AG09319 (cell line): Measurements from ENCODE around the gene SNF8.

Experiments
- DNase-seq: peaks from one replicate; pipeline ENCODE4 v3.0.0-alpha.2; 2010; ENCODE audit warnings: low read depth; ENCODE audit errors: extremely low read depth
- TF ChIP-seq, protein P1 (sequence below): IDR thresholded peaks from 2 replicates; pipeline ENCODE4 v1.5.1; 2011; ENCODE audit warnings: low read depth, mild to moderate bottlenecking, inconsistent platforms, low read length, moderate library complexity

Gene SNF8

DNA sequence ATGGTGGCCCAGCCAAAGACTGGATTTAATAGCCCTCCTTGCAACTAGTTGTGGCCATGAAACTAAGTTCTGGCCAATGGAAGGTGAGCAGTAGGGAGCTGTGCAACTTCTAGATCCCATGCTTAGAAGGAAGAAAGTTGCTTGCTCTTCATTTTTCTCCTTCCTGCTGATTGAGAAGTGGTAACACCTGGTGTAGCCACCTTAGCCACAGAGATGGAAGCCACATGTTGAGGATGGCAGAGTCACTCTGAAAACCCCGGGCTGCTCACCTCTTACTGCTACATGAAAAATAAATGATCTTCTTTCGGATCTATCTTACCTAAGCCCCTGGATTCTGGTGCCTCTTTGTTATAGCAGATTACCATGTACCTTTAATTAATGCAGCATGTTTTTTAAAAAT is 62.4 kb downstream of the SNF8 start:
- TF ChIP-seq, protein P1, sequence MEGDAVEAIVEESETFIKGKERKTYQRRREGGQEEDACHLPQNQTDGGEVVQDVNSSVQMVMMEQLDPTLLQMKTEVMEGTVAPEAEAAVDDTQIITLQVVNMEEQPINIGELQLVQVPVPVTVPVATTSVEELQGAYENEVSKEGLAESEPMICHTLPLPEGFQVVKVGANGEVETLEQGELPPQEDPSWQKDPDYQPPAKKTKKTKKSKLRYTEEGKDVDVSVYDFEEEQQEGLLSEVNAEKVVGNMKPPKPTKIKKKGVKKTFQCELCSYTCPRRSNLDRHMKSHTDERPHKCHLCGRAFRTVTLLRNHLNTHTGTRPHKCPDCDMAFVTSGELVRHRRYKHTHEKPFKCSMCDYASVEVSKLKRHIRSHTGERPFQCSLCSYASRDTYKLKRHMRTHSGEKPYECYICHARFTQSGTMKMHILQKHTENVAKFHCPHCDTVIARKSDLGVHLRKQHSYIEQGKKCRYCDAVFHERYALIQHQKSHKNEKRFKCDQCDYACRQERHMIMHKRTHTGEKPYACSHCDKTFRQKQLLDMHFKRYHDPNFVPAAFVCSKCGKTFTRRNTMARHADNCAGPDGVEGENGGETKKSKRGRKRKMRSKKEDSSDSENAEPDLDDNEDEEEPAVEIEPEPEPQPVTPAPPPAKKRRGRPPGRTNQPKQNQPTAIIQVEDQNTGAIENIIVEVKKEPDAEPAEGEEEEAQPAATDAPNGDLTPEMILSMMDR = no peak
- no peak for DNase-seq
